H7 (cell line): ENCODE results near the gene KCNJ9. TPM values are rescaled to one million over a fixed set of nuclear protein-coding genes. Genes with fewer than 3 reads are reported as not detected.
"Not testable (repeated sequence)": the region's sequence is repeated elsewhere in the genome, so short reads cannot be mapped to it uniquely, and the experiment has no call there.

Experiments
- DNase-seq: peaks from one replicate; pipeline ENCODE4 v3.0.0; 2012
- H3K27me3 ChIP-seq: 2 replicates; pipeline ENCODE4 v1.6.0; 2011; ENCODE audit warnings: mild to moderate bottlenecking, low read length; ENCODE audit not compliant: control insufficient read depth, insufficient read depth
- H3K36me3 ChIP-seq: replicated peaks from 2 replicates; pipeline ENCODE4 v1.5.1; 2011; ENCODE audit warnings: low read length; ENCODE audit not compliant: control insufficient read depth, insufficient read depth
- H3K4me3 ChIP-seq: 2 replicates; pipeline ENCODE4 v1.5.1; 2011; ENCODE audit warnings: low read depth, mild to moderate bottlenecking, control low read depth, low read length, moderate library complexity; ENCODE audit not compliant: insufficient read depth
- total RNA-seq: library from RNA; depleted of rRNA; stranded (reverse); fragments of >200 nt; shearing (Covaris generic); gene quantifications from 2 replicates; pipeline ENCODE4 v1.2.3, GENCODE V29; 2014

KCNJ9 gene
- total RNA-seq, 1 experiment from 2014 or later: not detected

DNA sequence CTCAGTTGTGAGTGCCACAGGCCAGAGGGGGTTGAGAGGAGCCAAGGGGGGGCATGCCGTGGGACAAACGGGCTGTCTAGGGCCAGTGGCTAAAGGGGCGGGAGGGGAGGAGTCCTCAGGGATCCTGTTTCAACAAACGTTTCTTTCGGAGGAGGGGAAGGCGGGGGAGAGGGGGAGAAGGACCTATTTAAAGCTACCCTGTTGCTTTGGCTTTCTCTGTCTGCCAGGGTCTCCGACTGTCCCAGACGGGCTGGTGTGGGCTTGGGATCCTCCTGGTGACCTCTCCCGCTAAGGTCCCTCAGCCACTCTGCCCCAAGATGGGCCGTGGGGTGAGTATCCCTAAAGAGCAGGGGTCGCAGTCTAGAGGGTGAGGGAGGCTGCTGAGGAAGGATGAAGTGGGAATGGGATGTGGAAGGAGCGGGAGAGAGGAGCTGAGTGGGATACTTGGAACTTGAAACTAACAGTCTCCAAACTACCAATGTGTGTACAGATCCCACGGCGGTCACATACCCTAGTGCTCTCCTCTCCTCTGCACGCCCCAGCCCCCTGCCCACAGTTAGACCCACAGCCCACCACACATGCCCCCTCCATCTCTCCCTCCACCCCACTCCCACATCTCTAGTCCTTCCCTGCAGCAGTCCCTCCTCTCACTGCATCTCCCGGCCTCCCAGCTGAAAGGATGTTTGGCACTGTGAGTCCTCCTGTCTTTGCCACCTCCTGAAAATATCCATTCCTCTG lies 34.4 kb downstream of the KCNJ9 start, which contains the start of gene ATP1A2:
ATP1A2 (plus strand) TSS at position 215 of the 738 bp plus-strand sequence; CDS start at position 318, 103 bp downstream.
- Histone ChIP-seq H3K36me3 (no peaks in the 10 kb centered on the region), H3K4me3 (peak within 1 kb of the TSS; percentile 46), H3K27me3 (peaks cover 1% of the 10 kb centered on the region; the same call in 1 of the 2 replicates)
- peak; percentile 89 for DNase-seq

DNA sequence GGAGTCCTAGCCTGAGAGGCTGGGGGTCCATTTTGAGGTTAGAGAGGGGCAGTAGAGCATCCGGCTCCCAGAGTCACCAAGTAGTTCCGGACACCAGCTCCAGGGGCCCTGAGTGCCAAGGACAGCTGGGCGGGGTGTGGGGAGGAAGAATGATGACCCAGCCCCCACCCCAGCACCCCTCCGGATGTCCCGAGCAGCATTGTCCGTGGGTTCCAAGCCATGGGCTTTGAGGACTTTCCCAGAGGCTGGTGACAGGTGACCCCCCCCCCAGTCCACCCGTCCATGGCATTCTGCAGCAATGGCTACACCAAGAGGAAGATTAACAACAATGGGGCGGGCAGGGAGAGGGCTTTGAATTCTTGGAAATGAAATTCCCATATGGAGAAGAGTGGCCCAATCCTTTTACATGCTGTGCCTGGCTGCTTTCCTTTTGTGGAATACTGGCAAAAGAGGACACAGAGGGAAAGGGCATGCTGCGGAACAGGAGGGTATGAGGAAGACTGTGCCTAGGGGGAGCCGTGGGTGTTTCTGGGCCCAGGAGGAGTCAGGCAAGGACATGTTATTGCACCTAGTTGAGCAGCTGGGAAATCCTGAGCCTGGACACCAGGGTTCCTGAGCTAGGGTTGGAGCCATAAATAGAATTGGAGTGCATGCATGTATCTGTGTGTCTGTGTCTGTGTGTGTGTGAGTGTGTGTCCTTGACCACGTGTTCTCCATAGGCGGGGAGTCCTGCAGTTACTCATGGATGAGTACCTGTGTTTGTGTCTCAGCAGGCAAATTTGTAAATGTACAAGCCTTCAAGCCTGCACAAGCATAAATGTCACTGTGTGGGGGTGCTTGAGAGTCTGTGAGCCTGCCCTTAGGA lies 35.2 kb downstream of the KCNJ9 start:
- peaks cover 1% of the 10 kb centered on the region; the same call in 1 of the 2 replicates for H3K27me3 ChIP-seq
- H3K4me3 ChIP-seq: peak overlapping the region; percentile 46
- H3K36me3 ChIP-seq: no peaks in the 10 kb centered on the region
- no peak for DNase-seq

DNA sequence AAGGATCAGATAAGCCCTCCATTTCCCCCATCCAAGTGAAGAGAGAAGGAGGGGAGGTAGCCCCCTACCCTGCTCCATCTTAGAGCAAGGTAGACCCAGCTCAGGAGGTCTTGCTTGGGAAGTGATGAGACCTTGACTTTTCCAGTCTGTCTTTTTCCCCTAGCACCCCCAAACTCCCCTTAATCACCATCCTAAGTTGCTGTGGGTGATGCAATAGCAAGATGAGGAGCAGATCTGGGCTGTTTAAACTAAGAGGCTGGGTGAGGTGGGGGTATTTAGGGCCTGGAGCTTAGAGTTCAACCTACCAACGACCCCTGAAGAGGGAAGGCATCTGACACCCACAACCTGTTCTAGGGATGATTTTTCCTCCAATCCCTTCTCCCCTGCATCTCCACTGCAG lies 36.0 kb downstream of the KCNJ9 start:
- H3K36me3 ChIP-seq: no peaks in the 10 kb centered on the region; the same call in 1 of the 2 replicates
- DNase-seq: no peak
- H3K4me3 ChIP-seq: no peak overlapping the region
- peaks cover 1% of the 10 kb centered on the region; the same call in 1 of the 2 replicates for H3K27me3 ChIP-seq

DNA sequence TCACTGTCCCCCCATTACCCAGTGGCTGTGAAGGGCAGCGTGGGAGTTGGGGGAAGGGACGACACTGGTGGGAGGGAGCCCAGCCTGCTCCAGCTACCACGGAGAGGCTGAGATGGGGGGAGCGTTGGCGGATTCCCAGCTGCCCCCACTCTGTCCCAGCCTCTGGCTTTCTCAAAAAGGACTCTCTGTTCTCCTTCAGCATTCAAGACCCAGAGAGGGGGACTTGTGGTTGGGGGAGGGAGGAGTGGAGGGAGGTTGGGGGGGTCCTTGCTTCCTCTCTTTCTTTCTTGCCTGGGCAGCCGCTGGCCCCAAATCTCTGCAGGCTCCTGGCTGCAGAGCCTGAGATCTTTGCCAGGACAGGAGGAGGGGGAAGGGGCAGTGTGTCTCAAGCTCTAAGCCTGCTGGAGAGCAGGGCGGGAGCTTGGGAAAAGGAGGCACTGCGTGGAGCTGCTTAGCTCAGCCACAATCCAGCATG lies 36.4 kb downstream of the KCNJ9 start:
- DNase-seq: peak; percentile 74
- Histone ChIP-seq H3K27me3 (peaks cover 1% of the 10 kb centered on the region; the same call in 1 of the 2 replicates), H3K36me3 (no peaks in the 10 kb centered on the region; the same call in none of the 2 replicates), H3K4me3 (no peak overlapping the region)

DNA sequence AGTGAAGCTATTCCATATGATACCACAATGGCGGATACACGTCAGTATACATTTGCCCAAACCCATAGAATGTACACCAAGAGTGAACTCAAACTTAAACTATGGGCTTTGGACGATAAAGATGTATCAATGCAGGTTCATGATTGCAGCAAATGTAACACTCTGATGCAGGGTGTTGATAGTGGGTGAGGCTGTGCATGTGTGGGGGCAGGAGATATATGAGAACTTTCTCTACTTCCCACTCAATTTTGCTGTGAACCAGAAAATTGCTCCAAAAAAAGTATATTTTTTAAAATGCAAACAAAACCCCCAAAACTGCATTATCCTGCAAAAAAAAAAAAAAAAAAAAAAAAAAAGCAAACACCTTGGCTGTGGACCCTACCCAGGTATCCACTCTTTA lies 37.6 kb downstream of the KCNJ9 start:
- peaks cover 1% of the 10 kb centered on the region; the same call in 1 of the 2 replicates for H3K27me3 ChIP-seq
- no peak for DNase-seq
- H3K36me3 ChIP-seq: peaks cover 2% of the 10 kb centered on the region
- H3K4me3 ChIP-seq: no peak overlapping the region

DNA sequence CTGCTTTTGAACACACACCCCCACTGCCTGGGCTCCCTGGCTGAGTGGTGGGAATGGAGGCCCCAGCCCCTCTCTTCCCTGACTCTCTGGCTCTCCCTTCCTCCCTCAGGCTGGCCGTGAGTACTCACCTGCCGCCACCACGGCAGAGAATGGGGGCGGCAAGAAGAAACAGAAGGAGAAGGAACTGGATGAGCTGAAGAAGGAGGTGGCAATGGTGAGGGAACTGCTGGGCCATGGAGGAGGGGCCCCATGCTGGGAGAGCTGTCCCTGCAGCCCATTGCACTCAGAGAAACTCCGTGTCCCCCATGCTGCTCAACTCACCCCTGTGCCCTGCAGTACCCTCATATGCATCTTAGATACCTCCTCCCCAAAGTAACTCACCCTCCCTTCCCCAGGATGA lies 39.5 kb downstream of the KCNJ9 start:
- no peak for DNase-seq
- Histone ChIP-seq H3K27me3 (peaks cover 1% of the 10 kb centered on the region; the same call in 1 of the 2 replicates), H3K36me3 (peaks cover 2% of the 10 kb centered on the region), H3K4me3 (no peak overlapping the region)

DNA sequence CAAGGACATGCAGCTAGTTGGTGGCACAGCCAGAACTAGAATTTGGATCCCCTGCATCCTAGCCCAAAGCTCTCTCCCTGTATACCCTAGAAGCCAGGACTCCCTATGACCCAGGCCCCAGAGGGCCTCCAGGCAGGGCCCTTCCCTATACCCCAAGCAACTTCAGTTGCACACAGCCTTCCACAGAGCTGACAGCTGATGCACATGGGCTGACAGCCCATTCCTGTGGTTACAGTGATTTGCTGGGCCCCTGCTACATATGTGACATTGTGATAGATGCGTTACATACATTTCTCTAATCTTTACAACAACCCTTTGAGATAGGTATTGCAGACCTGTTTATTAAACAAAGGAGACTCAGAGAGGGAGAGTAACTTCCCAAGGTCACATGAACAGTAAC lies 40.0 kb downstream of the KCNJ9 start:
- peaks cover 3% of the 10 kb centered on the region for H3K36me3 ChIP-seq
- H3K4me3 ChIP-seq: no peak overlapping the region
- H3K27me3 ChIP-seq: peaks cover 1% of the 10 kb centered on the region; the same call in 1 of the 2 replicates
- DNase-seq: no peak

DNA sequence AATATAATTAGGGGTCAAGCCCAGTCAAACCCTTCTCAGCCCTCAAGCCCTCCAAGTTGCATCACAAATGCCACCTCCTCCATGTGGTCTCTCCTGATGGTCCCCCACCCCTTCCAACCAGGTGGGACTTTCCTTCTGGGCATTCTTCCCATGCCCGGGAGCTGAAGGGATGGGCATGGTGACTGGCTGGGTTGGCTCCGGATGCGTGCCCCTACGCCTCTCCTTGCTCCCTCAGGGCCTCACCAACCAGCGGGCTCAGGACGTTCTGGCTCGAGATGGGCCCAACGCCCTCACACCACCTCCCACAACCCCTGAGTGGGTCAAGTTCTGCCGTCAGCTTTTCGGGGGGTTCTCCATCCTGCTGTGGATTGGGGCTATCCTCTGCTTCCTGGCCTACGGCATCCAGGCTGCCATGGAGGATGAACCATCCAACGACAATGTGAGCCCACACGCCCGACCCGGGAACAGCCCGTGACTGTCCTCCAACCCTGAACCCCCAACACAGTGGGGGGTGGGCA lies 41.7 kb downstream of the KCNJ9 start:
- no peaks in the 10 kb centered on the region for H3K27me3 ChIP-seq
- H3K36me3 ChIP-seq: peaks cover 7% of the 10 kb centered on the region
- no peak for DNase-seq
- H3K4me3 ChIP-seq: no peak overlapping the region

DNA sequence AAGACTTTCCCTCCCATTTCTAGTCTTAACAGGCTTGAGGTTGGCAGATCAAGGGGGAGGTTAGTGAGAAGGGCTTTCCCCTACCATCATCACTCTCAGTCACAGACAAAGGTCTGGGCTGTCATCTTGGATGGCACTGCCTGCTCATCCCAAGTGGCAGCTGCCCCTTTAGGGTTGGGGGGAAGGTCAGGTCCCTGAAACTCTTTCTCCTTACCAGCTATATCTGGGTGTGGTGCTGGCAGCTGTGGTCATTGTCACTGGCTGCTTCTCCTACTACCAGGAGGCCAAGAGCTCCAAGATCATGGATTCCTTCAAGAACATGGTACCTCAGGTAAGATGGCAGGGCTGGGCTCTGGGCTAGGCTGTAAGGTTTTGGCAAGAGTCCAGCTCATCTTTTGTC lies 42.4 kb downstream of the KCNJ9 start:
- Histone ChIP-seq H3K27me3 (no peaks in the 10 kb centered on the region), H3K36me3 (peaks cover 7% of the 10 kb centered on the region), H3K4me3 (no peak overlapping the region)
- no peak for DNase-seq

DNA sequence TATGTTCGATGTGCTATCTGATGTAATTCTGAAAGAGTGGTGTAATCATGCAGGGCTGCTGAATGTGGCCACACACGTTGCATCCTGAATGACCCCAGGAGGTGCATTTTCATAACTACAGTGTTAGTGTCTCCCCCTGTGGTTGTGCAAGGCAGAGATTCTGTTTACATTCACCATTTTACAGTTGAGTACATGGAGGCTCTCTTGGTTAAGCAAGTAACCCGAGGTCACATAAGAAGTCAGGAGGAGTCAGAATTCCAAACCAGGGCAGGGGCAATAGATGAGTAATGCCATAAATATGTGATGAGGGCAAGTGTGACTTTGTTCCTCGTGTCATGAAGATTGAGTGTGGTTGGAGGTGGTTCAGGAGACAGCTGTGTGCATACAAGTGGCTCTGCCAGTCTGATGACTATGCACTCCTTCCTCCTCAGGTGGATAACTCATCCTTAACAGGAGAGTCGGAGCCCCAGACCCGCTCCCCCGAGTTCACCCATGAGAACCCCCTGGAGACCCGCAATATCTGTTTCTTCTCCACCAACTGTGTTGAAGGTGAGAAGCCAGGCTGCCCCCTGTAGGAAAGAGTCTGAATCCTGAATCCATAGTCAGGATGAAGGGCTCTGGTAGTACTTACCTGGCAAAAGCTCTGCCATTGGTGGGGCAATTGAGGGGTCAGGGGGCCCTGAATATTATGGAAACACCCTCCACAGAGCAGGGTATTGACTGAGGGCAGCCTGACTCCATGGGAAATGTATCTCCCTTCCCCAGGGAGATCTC lies 43.6 kb downstream of the KCNJ9 start:
- DNase-seq: peak; percentile 71
- Histone ChIP-seq H3K36me3 (peaks cover 7% of the 10 kb centered on the region), H3K4me3 (no peak overlapping the region), H3K27me3 (no peaks in the 10 kb centered on the region)

DNA sequence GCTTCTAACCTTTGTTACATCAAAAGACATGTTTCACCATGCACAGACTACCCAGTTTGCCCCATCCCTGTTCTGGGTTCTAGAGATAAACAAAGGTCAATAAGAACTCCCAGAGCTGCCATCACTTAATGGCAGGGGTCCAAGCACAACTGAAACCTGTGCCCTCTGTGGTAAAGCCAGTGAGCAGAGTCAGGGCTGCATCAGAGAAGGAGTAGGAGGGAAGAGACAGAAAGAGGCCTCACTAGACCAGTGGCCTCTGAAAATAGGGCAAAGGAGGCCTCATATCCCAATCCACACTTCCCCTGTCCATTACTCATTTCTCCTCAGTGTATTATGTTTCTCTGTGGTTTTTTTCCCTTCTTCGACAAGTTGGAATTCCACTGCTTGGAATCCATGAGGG lies 44.4 kb downstream of the KCNJ9 start:
- no peak overlapping the region for H3K4me3 ChIP-seq
- H3K36me3 ChIP-seq: peaks cover 7% of the 10 kb centered on the region
- H3K27me3 ChIP-seq: no peaks in the 10 kb centered on the region
- DNase-seq: no peak

DNA sequence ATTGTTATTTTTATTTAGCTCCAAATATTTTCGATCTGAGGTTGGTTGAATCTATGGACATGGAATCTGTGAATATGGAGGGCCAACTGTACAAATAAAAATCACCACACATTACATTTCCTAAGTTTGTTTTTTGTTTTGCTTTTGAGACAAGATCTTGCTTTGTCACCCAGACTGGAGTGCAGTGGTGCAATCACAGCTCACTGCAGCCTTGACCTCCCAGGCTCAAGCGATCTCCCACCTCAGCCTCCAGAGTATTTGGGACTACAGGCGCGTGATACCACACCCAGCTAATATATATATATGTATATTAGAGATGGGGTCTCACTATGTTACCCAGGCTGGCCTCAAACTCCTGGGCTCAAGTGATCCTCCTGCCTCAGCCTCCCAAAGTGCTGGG lies 45.0 kb downstream of the KCNJ9 start:
- H3K27me3 ChIP-seq, H3K4me3 ChIP-seq, DNase-seq, H3K36me3 ChIP-seq: not testable (repeated sequence)

DNA sequence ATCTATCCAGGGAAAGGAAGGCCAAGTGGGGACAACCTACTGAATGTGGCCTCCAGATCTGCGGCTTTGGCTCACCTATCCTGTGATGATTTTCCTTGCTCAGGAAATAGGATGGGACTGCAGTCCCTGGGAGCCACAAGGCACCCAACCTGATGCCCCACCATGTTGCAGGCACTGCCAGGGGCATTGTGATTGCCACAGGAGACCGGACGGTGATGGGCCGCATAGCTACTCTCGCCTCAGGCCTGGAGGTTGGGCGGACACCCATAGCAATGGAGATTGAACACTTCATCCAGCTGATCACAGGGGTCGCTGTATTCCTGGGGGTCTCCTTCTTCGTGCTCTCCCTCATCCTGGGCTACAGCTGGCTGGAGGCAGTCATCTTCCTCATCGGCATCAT lies 46.0 kb downstream of the KCNJ9 start:
- peak; percentile 10 for DNase-seq
- no peaks in the 10 kb centered on the region for H3K27me3 ChIP-seq
- peaks cover 9% of the 10 kb centered on the region for H3K36me3 ChIP-seq
- H3K4me3 ChIP-seq: no peak overlapping the region
